ENCODE results near the gene AVP. TPM values are rescaled to one million over a fixed set of nuclear protein-coding genes. Genes with fewer than 3 reads are reported as not detected.

Gene AVP
- total and polyA plus RNA-seq, 2 of the 13 experiments (the other 11 are each of a cell fraction or from before 2014, with no cell fraction given), result 0.12 TPM; not detected in 1

DNA sequence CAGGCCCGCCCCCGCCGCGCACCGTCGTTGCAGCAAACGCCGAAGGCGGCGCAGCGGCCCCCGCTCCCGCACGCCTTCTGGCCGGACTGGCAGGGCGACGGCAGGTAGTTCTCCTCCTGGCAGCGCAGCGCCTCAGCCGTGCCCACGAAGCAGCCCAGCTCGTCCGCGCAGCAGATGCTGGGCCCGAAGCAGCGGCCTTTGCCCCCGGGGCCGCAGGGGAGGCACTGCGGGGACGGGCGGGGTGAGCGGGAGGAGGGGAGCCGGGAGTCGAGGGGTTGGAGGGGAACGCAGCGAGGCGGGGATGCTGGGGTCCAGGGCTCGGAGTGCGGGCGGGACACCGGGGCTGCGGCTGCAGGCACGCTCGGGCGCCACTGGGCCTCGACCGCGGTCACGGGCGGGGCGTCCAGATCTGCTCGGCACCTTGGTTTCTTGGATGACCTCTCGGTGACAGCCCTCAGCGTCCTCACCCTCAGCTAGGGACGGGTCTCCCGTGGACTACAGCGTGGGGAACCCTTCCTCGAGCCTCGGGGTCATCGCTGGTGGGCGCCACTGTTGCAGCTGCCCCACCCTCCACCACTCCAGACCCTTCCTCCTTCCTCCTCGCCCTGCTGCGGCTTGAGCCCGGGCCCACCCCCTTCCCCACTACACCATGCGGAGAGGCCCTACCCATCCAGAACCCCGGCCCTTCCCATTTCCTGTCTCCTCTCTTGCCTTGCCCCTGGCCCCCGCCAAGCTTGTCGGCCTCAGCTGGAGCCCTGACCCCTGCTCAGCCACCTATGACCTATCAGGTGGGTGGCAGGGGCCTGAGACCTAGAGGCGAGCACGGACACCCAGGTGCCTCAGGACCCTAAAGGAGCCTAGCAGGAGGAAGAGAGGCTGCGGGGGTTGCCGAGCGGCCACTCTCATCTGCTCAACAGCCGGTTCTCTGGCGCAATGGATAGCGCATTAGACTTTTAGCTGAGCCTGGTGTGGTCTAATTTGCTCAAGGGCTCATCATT, 1.3 kb downstream of the AVP start (continued):
- TF ChIP-seq CBX5 (CRISPR knock-in tag; IDR thresholded peaks at IDR 0.05; ENCODE audit: borderline replicate concordance) (no peak), ZNF556 (CRISPR knock-in tag; IDR thresholded peaks at IDR 0.05; ENCODE audit: borderline replicate concordance) (no peak), ZNF335 (CRISPR knock-in tag; IDR thresholded peaks at IDR 0.05) (no peak), NR1H2 (CRISPR knock-in tag; IDR thresholded peaks at IDR 0.05; ENCODE audit: borderline replicate concordance, low read depth) (no peak), ZNF136 (CRISPR knock-in tag; IDR thresholded peaks at IDR 0.05; ENCODE audit: low read depth) (no peak), ZNF549 (CRISPR knock-in tag; IDR thresholded peaks at IDR 0.05) (no peak), ELF3 (CRISPR knock-in tag; IDR thresholded peaks at IDR 0.05) (no peak), ZNF160 (CRISPR knock-in tag; IDR thresholded peaks at IDR 0.05) (no peak), SALL2 (CRISPR knock-in tag; IDR thresholded peaks at IDR 0.05) (0 out of 2 replicates have a peak, but pooled peaks have one; percentile 14), PCBP1 (IDR thresholded peaks at IDR 0.05; ENCODE audit: borderline replicate concordance, low read depth, low read length) (0 out of 2 replicates have a peak, but pooled peaks have one; percentile 64), ZNF251 (CRISPR knock-in tag; IDR thresholded peaks at IDR 0.05) (no peak), HOXD1 (CRISPR knock-in tag; IDR thresholded peaks at IDR 0.05) (0 out of 2 replicates have a peak, but pooled peaks have one; percentile 2), TCF7L2 (IDR thresholded peaks at IDR 0.05; ENCODE audit: low read depth, low read length) (no peak), ZNF547 (CRISPR knock-in tag; IDR thresholded peaks at IDR 0.05) (no peak), ZNF788 (CRISPR knock-in tag; IDR thresholded peaks at IDR 0.05; ENCODE audit: borderline replicate concordance) (peak; percentile 15; the same call in 1 of the 2 replicates), NAIF1 (CRISPR knock-in tag; IDR thresholded peaks at IDR 0.05; ENCODE audit: borderline replicate concordance) (no peak), XRCC5 (optimal IDR thresholded peaks at IDR 0.05; ENCODE audit: low read length) (peak; percentile 13), SNAI1 (CRISPR knock-in tag; IDR thresholded peaks at IDR 0.05; ENCODE audit: borderline replicate concordance) (no peak), ZMYM4 (CRISPR knock-in tag; IDR thresholded peaks at IDR 0.05) (0 out of 2 replicates have a peak, but pooled peaks have one; percentile 14), ZNF460 (CRISPR knock-in tag; IDR thresholded peaks at IDR 0.05; ENCODE audit: borderline replicate concordance) (no peak), AKAP8 (CRISPR knock-in tag; IDR thresholded peaks at IDR 0.05) (0 out of 2 replicates have a peak, but pooled peaks have one; percentile 19), ZNF598 (CRISPR knock-in tag; IDR thresholded peaks at IDR 0.05; ENCODE audit: borderline replicate concordance) (no peak), MXD4 (CRISPR knock-in tag; IDR thresholded peaks at IDR 0.05) (no peak), MTA1 (CRISPR knock-in tag; IDR thresholded peaks at IDR 0.05; ENCODE audit: borderline replicate concordance) (peak; percentile 70; the same call in 1 of the 2 replicates), CEBPB (IDR thresholded peaks at IDR 0.05; ENCODE audit: borderline replicate concordance, low read depth, low read length) (peak; percentile 57; the same call in 1 of the 2 replicates), CBX1 (IDR thresholded peaks at IDR 0.05; ENCODE audit: low read depth) (no peak)
- TF ChIP-seq, protein P1, sequence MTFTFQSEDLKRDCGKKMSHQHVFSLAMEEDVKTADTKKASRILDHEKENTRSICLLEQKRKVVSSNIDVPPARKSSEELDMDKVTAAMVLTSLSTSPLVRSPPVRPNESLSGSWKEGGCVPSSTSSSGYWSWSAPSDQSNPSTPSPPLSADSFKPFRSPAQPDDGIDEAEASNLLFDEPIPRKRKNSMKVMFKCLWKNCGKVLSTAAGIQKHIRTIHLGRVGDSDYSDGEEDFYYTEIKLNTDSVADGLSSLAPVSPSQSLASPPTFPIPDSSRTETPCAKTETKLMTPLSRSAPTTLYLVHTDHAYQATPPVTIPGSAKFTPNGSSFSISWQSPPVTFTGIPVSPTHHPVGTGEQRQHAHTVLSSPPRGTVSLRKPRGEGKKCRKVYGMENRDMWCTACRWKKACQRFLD (CRISPR knock-in tag; IDR thresholded peaks at IDR 0.05; ENCODE audit: borderline replicate concordance), result 0 out of 2 replicates have a peak, but pooled peaks have one; percentile 55
- TF ChIP-seq, protein P2, sequence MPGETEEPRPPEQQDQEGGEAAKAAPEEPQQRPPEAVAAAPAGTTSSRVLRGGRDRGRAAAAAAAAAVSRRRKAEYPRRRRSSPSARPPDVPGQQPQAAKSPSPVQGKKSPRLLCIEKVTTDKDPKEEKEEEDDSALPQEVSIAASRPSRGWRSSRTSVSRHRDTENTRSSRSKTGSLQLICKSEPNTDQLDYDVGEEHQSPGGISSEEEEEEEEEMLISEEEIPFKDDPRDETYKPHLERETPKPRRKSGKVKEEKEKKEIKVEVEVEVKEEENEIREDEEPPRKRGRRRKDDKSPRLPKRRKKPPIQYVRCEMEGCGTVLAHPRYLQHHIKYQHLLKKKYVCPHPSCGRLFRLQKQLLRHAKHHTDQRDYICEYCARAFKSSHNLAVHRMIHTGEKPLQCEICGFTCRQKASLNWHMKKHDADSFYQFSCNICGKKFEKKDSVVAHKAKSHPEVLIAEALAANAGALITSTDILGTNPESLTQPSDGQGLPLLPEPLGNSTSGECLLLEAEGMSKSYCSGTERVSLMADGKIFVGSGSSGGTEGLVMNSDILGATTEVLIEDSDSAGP (CRISPR knock-in tag; IDR thresholded peaks at IDR 0.05; ENCODE audit: borderline replicate concordance), result 0 out of 2 replicates have a peak, but pooled peaks have one; percentile 33

All from HepG2 (cell line).